K562 (cell line): ENCODE results near the gene LRRTM1. TPM values are rescaled to one million over a fixed set of nuclear protein-coding genes. Genes with fewer than 3 reads are reported as not detected.

ENCODE experiments used
- ARID4B ChIP-seq: sonication (generic); formaldehyde crosslinking; IDR thresholded peaks from 2 replicates; pipeline ENCODE4 v1.8.0; 2022; ENCODE audit warnings: mild to moderate bottlenecking, missing genetic modification reagents
- BRF1 ChIP-seq: IDR thresholded peaks from 3 replicates; pipeline ENCODE4 v1.6.1; 2011; ENCODE audit warnings: borderline replicate concordance, mild to moderate bottlenecking; ENCODE audit not compliant: insufficient read length; ENCODE audit errors: extremely low read depth
- CBFA2T3 ChIP-seq: fragments of 450-650 bp; IDR thresholded peaks from 2 replicates; pipeline ENCODE4 v1.6.1; 2017
- CBX5 ChIP-seq: IDR thresholded peaks from 2 replicates; pipeline ENCODE4 v1.6.1; 2014; ENCODE audit warnings: low read depth, borderline replicate concordance
- CCNT2 ChIP-seq: IDR thresholded peaks from 2 replicates; pipeline ENCODE4 v1.6.1; 2011; ENCODE audit warnings: borderline replicate concordance, low read depth, mild to moderate bottlenecking, moderate library complexity, mixed read lengths, low read length; ENCODE audit not compliant: insufficient read length; ENCODE audit errors: extremely low read depth
- DDX20 ChIP-seq: fragments of 450-650 bp; IDR thresholded peaks from 2 replicates; pipeline ENCODE4 v1.6.1; 2016; ENCODE audit warnings: missing genetic modification characterization, low read depth, mild to moderate bottlenecking, missing compliant biosample characterization, moderate library complexity
- E2F1 ChIP-seq: sonication (generic); formaldehyde crosslinking; IDR thresholded peaks from 2 replicates; pipeline ENCODE4 v1.8.1; 2023; ENCODE audit warnings: mild to moderate bottlenecking, missing genetic modification reagents, moderate library complexity
- JUNB ChIP-seq: fragments of 450-650 bp; formaldehyde crosslinking; conservative IDR thresholded peaks from 2 replicates; pipeline ENCODE4 v1.4.0; 2020; ENCODE audit warnings: mild to moderate bottlenecking
- KDM5B ChIP-seq: fragments of 200-600 bp; sonication (generic); IDR thresholded peaks from 2 replicates; pipeline ENCODE4 v1.6.1; 2012; ENCODE audit warnings: low read depth, mild to moderate bottlenecking, moderate library complexity, low read length, control low read depth, inconsistent platforms; ENCODE audit not compliant: insufficient replicate concordance
- LCOR ChIP-seq: sonication (generic); formaldehyde crosslinking; IDR thresholded peaks from 2 replicates; pipeline ENCODE4 v1.8.0; 2022; ENCODE audit warnings: mild to moderate bottlenecking, missing genetic modification reagents
- MAX ChIP-seq: sonication (generic); formaldehyde crosslinking; IDR thresholded peaks from 2 replicates; pipeline ENCODE4 v1.9.0; 2022; ENCODE audit warnings: mild to moderate bottlenecking, missing genetic modification reagents
- NBN ChIP-seq: fragments of 450-650 bp; IDR thresholded peaks from 2 replicates; pipeline ENCODE4 v1.6.1; 2016; ENCODE audit warnings: low read depth, mild to moderate bottlenecking
- NFATC3 ChIP-seq: fragments of 450-650 bp; IDR thresholded peaks from 2 replicates; pipeline ENCODE4 v1.6.1; 2017; ENCODE audit warnings: mild to moderate bottlenecking
- NFIX ChIP-seq: fragments of 250-450 bp; sonication (Bioruptor Pico); IDR thresholded peaks from 2 replicates; pipeline ENCODE4 v1.4.0; 2020; ENCODE audit warnings: low read depth, mild to moderate bottlenecking, moderate library complexity
- NR0B1 ChIP-seq: fragments of 450-650 bp; IDR thresholded peaks from one replicate; pipeline ENCODE4 v1.6.1; 2018; ENCODE audit warnings: mild to moderate bottlenecking, moderate library complexity; ENCODE audit not compliant: partially characterized antibody
- PML ChIP-seq: IDR thresholded peaks from 2 replicates; pipeline ENCODE4 v1.6.1; 2012; ENCODE audit warnings: low read length, inconsistent platforms
- RFX1 ChIP-seq: fragments of 450-650 bp; IDR thresholded peaks from 2 replicates; pipeline ENCODE4 v1.6.1; 2016; ENCODE audit warnings: mild to moderate bottlenecking, moderate library complexity
- SMARCE1 ChIP-seq: fragments of 450-650 bp; IDR thresholded peaks from 2 replicates; pipeline ENCODE4 v1.7.1; 2016; ENCODE audit warnings: mild to moderate bottlenecking
- TEAD4 ChIP-seq, 2 experiments: sonication (generic) in 1 of 2; formaldehyde crosslinking in 1 of 2; IDR thresholded peaks; 2 replicates each; pipeline versions ENCODE4 v1.6.1 to v1.8.0; 2012 to 2022; ENCODE audit warnings: borderline replicate concordance in 1 of 2, inconsistent platforms in 1 of 2, low read length in 1 of 2, mild to moderate bottlenecking in 1 of 2, missing genetic modification reagents in 1 of 2
- ZKSCAN1 ChIP-seq: fragments of 150-350 bp; IDR thresholded peaks from 2 replicates; pipeline ENCODE4 v1.6.1; 2016; ENCODE audit warnings: low read depth, low read length
- ZNF165 ChIP-seq: fragments of 250-450 bp; sonication (Bioruptor Pico); IDR thresholded peaks from 2 replicates; pipeline ENCODE4 v1.4.0; 2020; ENCODE audit warnings: borderline replicate concordance
- ZNF212 ChIP-seq: fragments of 450-650 bp; formaldehyde crosslinking; IDR thresholded peaks from 2 replicates; pipeline ENCODE4 v1.4.0; 2020; ENCODE audit warnings: mild to moderate bottlenecking
- ZNF23 ChIP-seq: fragments of 250-450 bp; sonication (Bioruptor Pico); IDR thresholded peaks from 2 replicates; pipeline ENCODE4 v1.4.0; 2020; ENCODE audit warnings: mild to moderate bottlenecking
- ZNF347 ChIP-seq: fragments of 450-650 bp; formaldehyde crosslinking; IDR thresholded peaks from 2 replicates; pipeline ENCODE4 v1.4.0; 2020; ENCODE audit warnings: low read depth, mild to moderate bottlenecking, moderate library complexity
- polyA plus RNA-seq, 8 experiments: library from polyadenylated mRNA; depleted of rRNA in 4 of 8; stranded (reverse) in 5 of 8; unstranded in 3 of 8; fragments of >200 nt; fragmentation: Nextera tagmentation in 2 of 8; fragmentation: Illumina TruSeq in 1 of 8; extraction: Ambion mirVana in 2 of 8; extraction: Trizol in 1 of 8; gene quantifications; 2 replicates each; pipeline versions ENCODE4 v1.2.1 to v1.2.3, GENCODE V29; 2011 to 2014; ENCODE audit warnings: inconsistent platforms in 1 of 8, missing spikeins in 1 of 8
- total RNA-seq, 7 experiments: library from RNA; depleted of rRNA in 6 of 7; stranded (reverse); fragments of >200 nt in 6 of 7; fragmentation: Illumina TruSeq in 2 of 7; extraction: Trizol in 2 of 7; gene quantifications; 2 replicates each; pipeline versions ENCODE4 v1.2.1 to v1.2.3, GENCODE V29; 2011 to 2021; ENCODE audit warnings: low replicate concordance in 1 of 7

LRRTM1 gene
- total and polyA plus RNA-seq, 9 of the 15 experiments (the other 6 are each of a cell fraction or from before 2014, with no cell fraction given) = 0.07 to 0.33 (median 0.11) TPM; not detected in 6

GRCh38 chr2:80328159-80328571 lies 23.6 kb upstream of the LRRTM1 start (continued):
- TF ChIP-seq NFATC3 (no peak), TEAD4 (IDR thresholded peaks at IDR 0.05; ENCODE audit: low read length) (peak; percentile 73; the same call in 1 of the 2 replicates), TEAD4 (CRISPR knock-in tag; IDR thresholded peaks at IDR 0.05; ENCODE audit: borderline replicate concordance) (no peak), NFIX (no peak), CBX5 (no peak), ZNF165 (CRISPR knock-in tag) (no peak), ARID4B (CRISPR knock-in tag) (no peak), E2F1 (CRISPR knock-in tag) (no peak), ZNF212 (CRISPR knock-in tag) (no peak), CBFA2T3 (peak; percentile 76), BRF1 (no peak), KDM5B (no peak), ZKSCAN1 (no peak), NR0B1 (no peak), RFX1 (no peak), ZNF23 (CRISPR knock-in tag) (no peak), DDX20 (no peak), MAX (CRISPR knock-in tag) (no peak), NBN (no peak), CCNT2 (no peak), PML (peak; percentile 30; the same call in 1 of the 2 replicates), JUNB (CRISPR knock-in tag) (no peak), LCOR (CRISPR knock-in tag) (0 out of 2 replicates have a peak, but pooled peaks have one; percentile 37), ZNF347 (CRISPR knock-in tag) (no peak), SMARCE1 (peak; percentile 47; the same call in 1 of the 2 replicates)
